Stimulated activated CD8-positive, alpha-beta memory T cell treated with anti-CD3 and anti-CD28 coated beads, Interleukin-4, amount 100 ng/mL, for 24 hours (primary cell): ENCODE measurements around the gene TMEM164.
"Not testable (repeated sequence)": the region's sequence is repeated elsewhere in the genome, so short reads cannot be mapped to it uniquely, and the experiment has no call there.

Experiments used
- DNase-seq: peaks from one replicate; pipeline ENCODE4 v3.0.0-alpha.2; 2020; ENCODE audit warnings: low read depth

The TMEM164 gene

DNA sequence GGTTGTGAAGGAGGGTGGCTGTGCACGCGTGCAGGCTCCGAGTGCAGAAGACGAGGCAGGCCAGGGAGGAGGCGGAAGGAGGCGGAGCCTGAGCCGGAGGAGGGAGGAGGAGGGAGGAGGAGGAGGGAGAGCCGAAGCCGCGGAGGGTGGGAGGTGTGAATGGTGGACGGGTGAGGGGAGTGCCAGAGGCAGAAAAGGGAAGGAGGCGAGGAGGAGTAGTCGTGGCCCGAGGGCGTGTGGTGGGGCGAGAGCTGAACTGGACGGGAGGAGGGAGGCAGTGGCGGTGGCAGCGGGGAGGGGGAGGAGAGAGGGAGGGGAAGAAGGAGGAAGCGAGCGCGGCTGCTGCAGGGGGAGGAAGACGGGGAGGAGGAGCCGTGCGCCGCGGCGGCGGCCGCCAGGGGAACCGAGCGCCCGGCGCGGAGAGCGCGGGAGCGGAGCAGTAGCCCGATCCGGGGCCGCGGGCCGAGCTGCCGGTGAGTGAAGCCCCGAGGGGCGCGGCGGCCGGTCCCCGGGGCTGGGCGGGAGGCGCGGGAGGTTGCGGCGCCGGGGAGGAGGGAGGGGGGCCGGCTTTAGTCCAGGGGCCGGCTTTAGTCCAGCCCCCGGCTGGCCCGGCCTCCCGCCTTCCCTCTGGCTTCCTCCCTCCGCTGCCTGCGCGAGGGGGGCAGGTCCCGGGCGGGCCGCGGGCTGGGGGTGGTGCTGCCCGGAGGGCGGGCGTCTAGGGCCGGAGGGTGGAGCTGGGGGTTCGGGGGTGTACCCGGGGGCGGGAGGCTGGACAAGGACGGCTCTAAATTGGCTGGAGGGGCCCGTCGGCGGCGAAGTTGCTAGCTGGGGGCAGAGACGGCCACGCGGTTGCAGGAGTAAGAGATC is at the start of gene TMEM164:
Gene TMEM164, plus strand, starts transcription at position 815 of the 867 bp plus-strand sequence. CDS start 661 bp downstream, outside the sequence.
- DNase-seq = peak; percentile 71

DNA sequence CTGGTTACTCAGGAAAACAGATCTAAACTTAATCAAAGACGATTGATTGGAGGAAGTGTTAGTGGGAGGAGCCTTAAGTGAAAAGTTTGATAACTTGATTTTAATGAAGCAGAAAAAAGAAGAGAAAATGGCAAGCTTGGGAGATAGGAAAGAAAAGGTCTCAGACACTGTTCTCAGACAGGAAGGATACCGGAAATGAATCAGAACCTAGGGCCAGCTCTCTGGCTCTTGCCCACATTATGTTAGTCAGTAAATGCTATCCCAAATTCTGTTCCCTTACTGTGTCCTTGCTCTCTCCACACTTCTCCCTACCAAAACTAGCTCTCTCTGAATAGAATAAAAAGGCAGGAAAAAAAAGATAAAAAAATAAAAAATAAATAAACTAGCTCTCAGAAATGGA is 48.6 kb upstream of the TMEM164 start:
- no peak for DNase-seq

DNA sequence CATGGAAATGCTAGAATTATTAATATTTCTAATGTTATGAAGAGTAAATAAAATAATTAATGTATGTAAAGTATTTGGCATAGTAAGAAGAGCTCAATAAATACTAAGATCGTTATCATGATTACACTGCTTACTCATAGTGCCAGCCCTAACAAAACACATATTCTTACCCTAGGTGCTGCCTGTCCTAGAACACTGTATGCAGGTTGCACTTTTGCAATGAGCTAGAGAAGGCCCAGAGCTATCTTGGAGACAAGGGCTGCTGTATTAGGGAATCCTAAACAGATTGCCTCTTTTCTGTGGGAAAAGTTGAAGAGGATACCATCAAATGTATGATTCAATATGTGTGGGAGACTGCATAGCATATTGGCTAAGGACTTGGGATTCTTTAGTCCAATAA is 48.0 kb upstream of the TMEM164 start:
- DNase-seq = no peak

DNA sequence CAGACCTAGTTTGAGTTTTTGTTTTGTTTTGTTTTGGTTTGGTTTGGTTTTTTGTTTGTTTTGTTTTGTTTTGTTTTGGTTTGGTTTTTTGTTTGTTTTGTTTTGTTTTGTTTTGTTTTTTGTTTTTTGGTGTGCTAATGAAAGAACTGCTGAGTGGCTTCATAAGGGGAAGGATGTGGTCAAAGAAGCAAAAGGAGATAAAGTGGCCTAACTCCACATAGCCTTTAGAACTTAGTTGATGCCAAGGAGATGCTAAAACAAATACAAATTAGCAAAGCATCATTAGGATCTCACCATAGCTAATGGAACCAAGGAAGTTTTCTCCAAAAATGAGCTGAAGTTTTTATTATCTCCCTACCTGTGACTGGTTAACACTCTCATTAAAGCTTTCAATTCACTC is 44.6 kb upstream of the TMEM164 start:
- no peak for DNase-seq

DNA sequence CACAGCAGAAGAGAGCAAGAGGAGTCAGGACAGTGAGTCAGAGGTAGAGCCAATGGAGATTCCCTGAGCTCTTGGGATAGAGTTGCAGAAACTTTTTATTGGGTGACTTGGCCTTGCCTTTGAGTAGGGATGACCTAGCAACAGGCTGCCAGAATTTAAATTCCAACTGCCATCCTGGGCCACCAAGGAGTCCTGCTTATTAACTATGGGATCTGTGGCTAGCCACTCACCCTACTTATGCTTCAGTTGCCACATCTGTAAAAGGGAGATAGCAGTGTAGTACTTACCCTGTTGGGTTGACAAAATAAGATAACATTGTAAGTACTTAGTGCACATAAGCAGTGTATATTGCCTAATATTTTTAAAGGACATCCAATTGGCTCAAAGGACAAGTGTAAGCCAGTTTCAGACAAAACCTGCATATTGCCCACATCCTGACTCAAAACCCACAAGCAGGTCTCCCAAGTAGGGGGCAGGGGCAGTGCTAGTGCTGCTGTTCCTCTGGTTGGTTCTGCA is 43.5 kb upstream of the TMEM164 start:
- DNase-seq = no peak

DNA sequence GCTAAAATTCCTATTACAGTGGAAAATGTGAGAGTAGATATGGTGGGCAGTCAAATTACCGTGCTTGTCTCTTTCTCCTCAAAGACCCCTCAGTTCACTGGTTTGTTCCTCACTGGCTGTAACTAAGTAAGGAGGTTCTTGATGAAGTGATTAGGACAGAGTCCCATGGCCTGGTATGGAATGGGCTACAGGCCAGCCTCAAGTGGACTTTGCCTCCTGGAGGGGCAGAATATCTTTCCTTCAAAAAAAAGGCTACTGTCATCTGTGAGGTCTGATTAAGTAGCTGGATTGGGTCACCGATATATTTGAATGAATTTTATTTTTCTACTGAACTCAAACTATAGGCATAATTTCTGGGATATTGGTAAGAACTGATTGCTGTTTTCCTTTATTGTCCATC is 38.5 kb upstream of the TMEM164 start:
- DNase-seq = no peak

DNA sequence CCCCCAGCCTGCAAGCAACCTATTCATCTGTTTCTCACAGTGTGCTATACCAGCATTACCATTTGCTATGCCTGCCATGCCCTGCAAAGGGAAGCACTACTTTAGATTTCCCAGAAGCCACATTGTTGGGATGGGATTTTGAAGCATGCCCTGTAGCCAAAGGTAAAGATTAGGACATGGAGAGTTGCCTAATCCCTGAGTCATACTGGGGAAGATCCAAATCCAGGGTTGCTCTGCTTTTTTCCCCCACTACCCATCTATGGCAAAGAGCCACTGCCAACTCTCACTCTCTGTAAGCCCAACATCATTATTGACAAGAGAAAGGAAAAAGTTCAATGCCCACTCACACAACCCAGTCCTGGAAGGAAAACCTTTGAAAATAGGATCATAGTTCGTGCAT is 36.7 kb upstream of the TMEM164 start:
- no peak for DNase-seq

DNA sequence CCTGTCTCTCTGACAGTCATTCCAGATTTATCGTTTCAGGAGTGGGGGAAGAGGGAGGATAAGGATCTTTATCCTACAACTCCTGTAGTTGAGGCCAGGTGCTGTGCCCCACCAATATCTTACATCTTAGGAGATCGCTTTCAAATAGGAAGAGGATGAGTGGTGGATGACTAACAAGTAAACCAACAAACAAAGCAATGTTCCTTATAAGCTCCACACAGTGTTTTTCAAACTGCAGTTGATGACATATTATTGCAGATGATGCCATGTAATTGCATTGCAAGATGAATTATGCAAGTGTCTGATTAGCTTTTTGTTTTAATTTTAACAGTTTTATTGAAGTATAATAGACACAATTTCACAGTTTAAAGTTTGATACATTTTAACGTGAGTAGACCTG is 35.8 kb upstream of the TMEM164 start:
- DNase-seq = no peak

DNA sequence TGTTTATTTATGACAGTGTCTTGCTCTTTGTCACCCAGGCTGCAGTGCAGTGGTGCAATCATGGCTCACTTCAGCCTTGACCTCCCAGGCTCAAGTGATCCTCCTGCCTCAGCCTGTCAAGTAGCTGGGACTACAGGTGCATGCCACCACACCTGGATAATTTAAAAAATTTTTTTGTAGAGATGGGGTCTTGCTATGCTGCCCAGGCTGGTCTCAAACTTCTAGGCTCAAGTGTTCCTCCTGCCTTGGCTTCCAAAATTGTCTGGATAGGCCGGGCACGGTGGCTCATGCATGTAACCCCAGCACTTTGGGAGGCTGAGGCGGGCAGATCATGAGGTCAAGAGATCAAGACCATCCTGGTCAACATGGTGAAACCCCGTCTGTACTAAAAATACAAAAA is 32.1 kb upstream of the TMEM164 start:
- not testable (repeated sequence) for DNase-seq

DNA sequence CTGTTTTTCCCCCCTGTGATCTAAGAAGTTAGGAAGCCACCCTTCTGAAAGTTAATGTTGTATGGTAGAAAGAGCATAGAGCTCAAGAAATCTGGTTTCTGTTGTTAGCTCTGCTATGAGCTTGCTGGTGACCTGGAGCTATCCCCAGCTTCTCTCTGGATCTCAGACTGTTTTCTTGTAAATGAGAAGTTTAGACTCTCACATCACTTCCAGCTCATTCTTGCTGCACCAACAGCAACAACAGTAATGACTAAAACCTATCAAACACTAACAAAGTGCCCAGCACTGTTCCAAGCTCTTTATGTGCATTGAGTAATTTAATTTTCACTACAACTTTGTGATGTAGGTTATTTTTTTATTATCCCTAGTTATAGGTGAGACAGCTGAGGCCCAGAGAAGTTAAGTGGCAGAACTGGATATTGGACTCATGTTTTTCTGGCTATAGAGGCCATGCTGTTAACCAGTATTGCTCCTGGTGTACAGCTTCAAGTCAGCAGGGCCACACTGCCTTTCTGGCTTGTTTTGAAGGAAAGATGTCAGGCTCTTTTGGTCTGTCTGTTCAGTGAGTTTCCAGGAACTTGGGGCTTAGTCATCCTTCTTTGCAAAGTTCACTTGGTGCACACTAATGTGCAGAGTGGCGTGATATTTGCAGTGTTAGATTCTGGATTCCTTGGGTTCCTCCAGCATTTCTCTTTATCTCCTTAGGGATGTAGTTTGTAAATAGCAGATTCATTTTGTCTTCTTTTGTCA is 27.8 kb upstream of the TMEM164 start:
- DNase-seq = no peak

DNA sequence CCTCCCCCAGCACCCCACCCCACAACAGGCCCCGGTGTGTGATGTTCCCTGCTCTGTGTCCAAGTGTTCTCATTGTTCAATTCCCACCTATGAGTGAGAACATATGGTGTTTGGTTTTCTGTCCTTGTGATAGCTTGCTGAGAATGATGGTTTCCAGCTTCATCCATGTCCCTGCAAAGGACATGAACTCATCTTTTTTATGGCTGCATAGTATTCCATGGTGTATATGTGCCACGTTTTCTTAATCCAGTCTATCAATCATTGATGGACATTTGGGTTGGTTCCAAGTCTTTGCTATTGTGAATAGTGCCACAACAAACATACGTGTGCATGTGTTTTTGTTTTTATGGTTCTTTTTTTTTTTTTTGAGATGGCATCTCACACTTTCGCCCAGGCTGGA is 17.7 kb upstream of the TMEM164 start:
- DNase-seq = not testable (repeated sequence)

DNA sequence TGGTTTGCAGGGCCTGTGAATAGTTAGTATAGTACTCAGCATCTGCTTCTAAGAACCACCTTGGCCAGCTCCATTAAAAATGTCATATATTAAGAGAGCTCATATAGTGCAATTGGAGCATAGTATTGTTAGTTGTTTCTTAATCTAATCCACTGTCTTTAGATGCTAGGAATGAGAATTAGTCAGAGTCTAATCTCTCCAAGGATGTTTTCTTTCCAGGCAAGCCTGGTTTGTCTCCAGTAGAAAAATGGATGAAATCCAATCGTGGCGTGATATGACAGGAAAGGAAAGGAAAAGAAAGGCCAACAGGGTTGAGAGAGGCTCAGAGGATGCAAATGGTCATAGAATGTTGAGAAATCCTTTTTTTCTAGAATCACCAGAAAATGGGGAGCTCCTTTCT is 15.0 kb upstream of the TMEM164 start:
- no peak for DNase-seq

DNA sequence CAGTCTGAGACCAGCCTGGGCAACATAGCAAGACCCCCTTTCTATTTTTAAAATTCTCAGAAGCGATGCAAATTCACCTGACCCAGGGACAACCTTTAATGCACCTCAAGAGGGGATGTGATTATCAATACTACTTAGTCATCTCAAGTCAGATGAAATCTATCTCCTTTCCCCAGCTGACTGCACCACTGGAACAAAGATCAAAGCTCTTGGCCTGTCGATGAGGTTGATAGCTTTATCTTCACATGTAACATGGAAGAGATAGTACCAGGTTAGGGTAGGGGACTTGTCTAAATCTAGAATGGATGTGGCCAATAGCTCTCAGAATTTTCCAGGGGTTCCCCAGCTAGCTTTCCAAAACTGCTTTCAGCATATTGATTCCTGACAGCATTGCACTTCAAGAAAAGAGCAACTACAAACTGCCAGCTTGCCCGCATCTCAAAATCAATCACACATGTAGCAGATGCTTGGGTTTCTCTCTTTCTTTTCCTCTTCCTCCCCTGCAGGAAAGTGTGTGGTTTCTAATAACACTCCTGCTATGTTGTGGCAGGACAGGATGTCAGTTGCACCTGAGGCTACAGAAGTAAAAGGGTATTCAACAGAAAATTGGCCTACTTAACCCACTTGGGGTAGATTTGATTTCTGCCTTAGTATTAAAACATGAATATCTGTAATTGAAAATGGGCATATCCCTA is 12.2 kb upstream of the TMEM164 start:
- no peak for DNase-seq

DNA sequence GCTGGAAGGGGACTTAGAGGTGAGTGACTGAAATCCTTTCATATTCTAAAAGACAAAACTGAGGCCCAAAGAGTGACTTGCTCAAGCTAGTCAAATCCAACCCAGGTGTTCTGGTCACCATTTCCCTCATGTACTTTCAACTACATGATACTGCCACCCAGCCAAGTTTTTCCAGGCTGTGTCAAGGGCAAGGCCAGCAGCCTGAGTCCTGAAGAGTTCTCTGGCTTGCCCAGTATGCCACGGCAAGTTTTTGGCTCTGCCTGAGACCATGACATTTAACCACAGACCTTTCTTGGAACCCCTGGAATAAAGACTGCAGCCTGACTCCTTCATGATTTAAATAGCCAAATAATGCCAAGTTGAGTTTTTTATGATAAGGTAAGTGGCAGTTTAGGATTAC is 10.7 kb upstream of the TMEM164 start:
- DNase-seq = no peak

DNA sequence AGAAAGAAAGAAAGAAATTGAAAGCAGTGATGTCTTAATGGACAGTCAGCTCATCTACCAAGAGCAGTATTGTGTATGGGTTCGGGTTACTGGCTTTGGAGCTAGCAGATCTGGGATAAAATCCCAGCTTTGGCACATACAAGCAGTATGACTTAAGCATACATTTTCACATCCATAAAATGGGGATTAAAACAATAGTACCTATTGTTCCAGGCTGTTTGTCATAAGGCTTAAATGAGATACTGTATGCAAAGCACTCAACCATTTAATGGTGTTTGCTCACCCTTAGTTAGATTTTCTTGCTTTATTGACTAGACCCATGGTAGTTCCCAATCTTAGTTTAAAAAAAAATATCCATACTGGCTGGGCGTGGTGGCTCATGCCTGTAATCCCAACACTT is 7.8 kb upstream of the TMEM164 start:
- no peak for DNase-seq

DNA sequence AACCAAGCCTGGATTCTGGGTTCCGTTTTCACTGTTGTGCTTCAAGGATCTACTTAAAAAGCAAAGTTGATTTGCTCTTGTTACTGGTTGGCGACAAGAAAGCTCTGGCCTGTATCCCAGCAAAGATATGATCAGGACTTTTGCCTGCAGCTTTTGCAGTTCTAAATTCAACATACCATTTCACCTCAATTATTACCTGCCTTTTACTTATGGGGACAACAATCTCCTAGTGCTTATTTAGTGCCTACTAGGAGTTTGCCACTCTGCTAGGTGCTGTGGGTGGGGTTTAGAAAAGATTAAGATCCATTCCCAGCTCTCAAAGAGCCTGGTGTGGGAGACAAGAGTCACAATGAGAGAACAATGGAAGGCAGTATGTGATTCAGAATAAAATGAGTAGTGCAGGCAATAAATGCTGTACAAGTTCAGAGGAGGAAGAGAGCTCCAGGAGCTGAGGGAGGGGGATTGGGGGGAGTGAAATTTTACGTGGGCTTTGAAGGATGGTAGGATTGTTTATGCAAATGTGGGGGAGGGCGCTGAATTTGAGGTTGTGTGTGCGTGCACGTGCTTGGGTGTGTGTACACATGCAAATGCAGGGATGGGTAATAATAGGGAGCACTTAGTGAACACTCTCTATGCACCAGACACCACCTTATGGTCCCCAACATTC is 5.0 kb upstream of the TMEM164 start:
- DNase-seq = no peak

DNA sequence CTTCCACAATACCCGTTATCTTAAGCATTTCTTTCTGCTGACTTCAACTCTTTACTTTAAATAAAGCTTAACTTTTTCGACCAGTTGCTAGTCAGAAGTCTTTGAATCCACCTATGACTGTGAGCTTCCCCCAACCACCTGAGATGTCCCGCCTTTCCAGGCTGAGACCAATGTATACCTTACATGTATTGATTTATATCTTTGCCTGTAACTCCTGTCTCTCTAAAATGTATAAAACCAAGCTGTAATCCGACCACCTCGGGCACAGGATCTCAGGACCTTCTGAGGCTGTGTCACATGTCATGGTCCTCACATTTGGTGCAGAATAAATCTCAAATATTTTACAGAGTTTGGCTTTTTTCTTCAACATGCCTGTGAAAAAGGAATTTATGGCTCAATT is 2.9 kb upstream of the TMEM164 start:
- DNase-seq = no peak

DNA sequence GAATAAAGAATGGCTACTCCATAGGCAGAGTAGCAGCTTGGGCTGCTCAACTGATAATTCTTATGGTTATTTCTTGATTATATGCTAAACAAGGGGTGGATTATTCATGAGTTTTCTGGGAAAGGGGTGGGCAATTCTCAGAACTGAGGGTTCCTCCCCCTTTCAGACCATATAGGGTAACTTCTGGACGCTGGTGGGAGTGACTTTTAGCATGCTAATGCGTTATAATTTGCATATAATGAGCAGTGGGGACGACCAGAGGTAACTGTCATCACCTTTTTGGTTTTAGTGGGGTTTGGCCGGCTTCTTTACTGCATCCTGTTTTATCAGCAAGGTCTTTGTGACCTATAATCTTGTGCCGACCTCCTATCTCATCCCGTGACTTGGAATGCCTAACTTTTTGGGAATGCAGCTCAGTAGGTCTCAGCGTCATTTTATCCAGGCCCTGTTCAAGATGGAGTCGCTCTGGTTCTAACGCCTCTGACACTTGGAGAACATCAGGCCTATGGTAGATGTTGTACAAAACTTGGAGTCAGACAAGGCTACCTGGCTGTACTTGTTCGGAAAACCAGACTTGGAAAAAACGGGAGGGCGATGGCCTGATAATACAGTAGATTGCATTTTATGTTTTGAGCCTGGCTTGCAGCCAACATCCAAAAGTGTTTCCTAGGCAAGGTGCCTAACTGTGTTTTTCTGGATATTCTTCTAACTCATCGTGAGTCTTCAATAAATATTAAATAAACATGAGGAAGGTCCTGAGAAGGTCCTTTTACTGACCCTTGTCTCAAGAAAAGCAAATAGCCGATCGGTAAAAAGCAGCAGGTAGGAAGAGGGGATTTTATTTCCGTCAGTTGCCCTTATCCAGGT is 1.8 kb upstream of the TMEM164 start:
- DNase-seq = no peak

DNA sequence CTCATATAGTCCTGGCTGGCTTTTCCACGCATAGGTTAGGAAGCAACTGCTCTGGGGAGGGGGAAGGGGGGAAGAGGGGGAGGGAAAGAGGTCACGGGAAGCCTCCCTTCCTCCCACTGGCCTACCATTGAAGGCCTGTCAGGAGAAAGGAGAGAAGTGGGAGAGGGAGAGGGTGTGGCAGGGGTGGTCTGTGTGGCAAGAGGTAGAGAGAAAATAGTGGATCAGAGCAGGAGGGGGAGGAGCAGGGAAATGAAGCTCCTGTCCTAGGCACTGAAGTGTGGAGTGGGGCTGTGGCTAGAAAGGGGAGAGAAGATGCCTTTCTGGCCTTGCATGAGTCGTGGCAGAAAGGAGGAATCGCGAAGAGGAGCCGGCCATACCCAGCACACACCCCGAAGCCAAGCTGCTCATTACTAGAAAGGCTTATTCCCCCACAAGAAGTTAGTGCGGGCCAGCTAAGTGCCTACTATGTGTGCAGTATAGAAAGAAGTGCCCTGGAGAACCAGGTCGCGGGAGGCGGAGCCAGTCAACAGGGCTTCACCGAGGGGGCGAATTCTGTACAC is 1.1 kb upstream of the TMEM164 start:
- DNase-seq = no peak
